Body of pancreas (tissue), 4 donors: ENCODE measurements around the gene SLC2A10. TPM values are rescaled to one million over a fixed set of nuclear protein-coding genes. Genes with fewer than 3 reads are reported as not detected.

Experiments used
- ATAC-seq: fragments of 150-250 bp; one replicate; pipeline ENCODE4 v1.9.1; 2016
- DNase-seq, 4 donors: peaks; one replicate each; pipeline ENCODE4 v3.0.0-alpha.2; 2019
- H3K27ac ChIP-seq, 4 donors: fragments of 200-600 bp; sonication (generic); 1 replicate in 3 of 4; 2 replicates in 1 of 4; pipeline versions ENCODE4 v1.5.1 to v1.6.1; 2016 to 2019; ENCODE audit warnings: mild to moderate bottlenecking in 1 of 4, mixed read lengths in 1 of 4, moderate library complexity in 1 of 4
- H3K27me3 ChIP-seq, 2 donors: fragments of 200-600 bp; sonication (generic); one replicate each; pipeline ENCODE4 v1.6.0; 2016; ENCODE audit warnings: mild to moderate bottlenecking in 1 of 2
- H3K36me3 ChIP-seq, 2 donors: fragments of 200-600 bp; sonication (generic); replicated peaks in 1 of 2; 2 replicates each; pipeline ENCODE4 v1.5.1; 2016; ENCODE audit warnings: low read depth in 2 of 2; ENCODE audit not compliant: insufficient read depth in 1 of 2
- H3K4me1 ChIP-seq: fragments of 200-600 bp; sonication (generic); one replicate; pipeline ENCODE4 v1.6.0; 2016
- H3K4me3 ChIP-seq, 2 donors: fragments of 200-600 bp; sonication (generic); 1 replicate in 1 of 2; 2 replicates in 1 of 2; pipeline ENCODE4 v1.5.1; 2016 to 2019
- H3K9me3 ChIP-seq, 3 donors: fragments of 200-600 bp; sonication (generic); 1 replicate in 2 of 3; 2 replicates in 1 of 3; pipeline ENCODE4 v1.5.1; 2016
- POLR2A ChIP-seq, 3 donors: fragments of 450-650 bp; IDR thresholded peaks; one replicate each; pipeline ENCODE4 v1.6.1; 2016; ENCODE audit warnings: antibody characterized with exemption in 3 of 3, mild to moderate bottlenecking in 2 of 3
- WGBS, 2 donors: methylation state at CpG; one replicate each; pipeline ENCODE4 v1.1.5; 2017; 5-methylcytosine and 5-hydroxymethylcytosine counted together
- intact Hi-C: fragments of 100-400 bp; cut with DNase I; formaldehyde crosslinking; loops from one replicate; pipeline ENCODE4 v1.15.1; 2023
- total RNA-seq, 2 donors: library from RNA; depleted of rRNA; stranded (reverse); fragments of >200 nt; gene quantifications; one replicate each; pipeline ENCODE4 v1.1.0, GENCODE V29; 2016
- TF ChIP-seq, protein P1 (sequence below), 7 experiments: fragments of 450-650 bp in 4 of 7; fragments of 200-600 bp in 3 of 7; sonication (generic) in 3 of 7; IDR thresholded peaks; one replicate each; pipeline ENCODE4 v1.5.1; 2016 to 2019; ENCODE audit warnings: antibody characterized with exemption in 7 of 7

SLC2A10 gene
- total RNA-seq, 2 donors from 2014 or later, result 12.2 to 95.3 TPM

DNA sequence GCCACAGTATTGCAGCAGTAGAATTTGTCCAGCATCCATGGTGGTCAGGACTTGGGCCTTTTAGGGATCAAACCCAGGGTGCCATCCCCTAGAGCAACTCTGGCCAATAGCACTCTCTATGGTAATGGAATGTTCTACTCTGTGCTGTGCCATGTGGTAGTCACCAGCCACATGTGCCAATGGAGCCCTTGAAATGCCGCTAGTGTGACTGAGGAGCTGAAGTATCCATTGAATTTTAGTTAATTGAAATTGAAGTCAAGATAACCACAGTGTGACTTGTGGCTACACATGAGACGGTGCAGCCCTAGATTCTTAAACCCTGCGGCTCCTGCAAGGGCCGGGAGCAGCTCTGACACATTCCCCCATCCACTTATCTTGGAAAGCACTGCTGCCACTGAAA lies 54.6 kb downstream of the SLC2A10 start:
- WGBS, 2 donors, result 82 to 86% methylated on average over 4 of the region's 4 CpGs
- Histone ChIP-seq H3K27ac (no peak overlapping the region), H3K36me3 (no peaks in the 10 kb centered on the region), H3K9me3 (no peaks in the 10 kb centered on the region), H3K4me3 (no peak overlapping the region), H3K4me1 (no peaks in the 10 kb centered on the region), H3K27me3 (no peaks in the 10 kb centered on the region)
- TF ChIP-seq POLR2A (IDR thresholded peaks at IDR 0.05), result no peak
- TF ChIP-seq, protein P1, sequence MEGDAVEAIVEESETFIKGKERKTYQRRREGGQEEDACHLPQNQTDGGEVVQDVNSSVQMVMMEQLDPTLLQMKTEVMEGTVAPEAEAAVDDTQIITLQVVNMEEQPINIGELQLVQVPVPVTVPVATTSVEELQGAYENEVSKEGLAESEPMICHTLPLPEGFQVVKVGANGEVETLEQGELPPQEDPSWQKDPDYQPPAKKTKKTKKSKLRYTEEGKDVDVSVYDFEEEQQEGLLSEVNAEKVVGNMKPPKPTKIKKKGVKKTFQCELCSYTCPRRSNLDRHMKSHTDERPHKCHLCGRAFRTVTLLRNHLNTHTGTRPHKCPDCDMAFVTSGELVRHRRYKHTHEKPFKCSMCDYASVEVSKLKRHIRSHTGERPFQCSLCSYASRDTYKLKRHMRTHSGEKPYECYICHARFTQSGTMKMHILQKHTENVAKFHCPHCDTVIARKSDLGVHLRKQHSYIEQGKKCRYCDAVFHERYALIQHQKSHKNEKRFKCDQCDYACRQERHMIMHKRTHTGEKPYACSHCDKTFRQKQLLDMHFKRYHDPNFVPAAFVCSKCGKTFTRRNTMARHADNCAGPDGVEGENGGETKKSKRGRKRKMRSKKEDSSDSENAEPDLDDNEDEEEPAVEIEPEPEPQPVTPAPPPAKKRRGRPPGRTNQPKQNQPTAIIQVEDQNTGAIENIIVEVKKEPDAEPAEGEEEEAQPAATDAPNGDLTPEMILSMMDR (IDR thresholded peaks at IDR 0.05), result no peak
- ATAC-seq, result no peak
- DNase-seq, result no peak
- intact Hi-C loops, result no loop called here

GRCh38 chr20:46765506-46766120 lies 56.2 kb downstream of the SLC2A10 start:
- no peaks in the 10 kb centered on the region for H3K9me3 ChIP-seq
- 53% methylated on average over 12 to 13 of the region's 13 CpGs for WGBS, 2 donors
- TF ChIP-seq POLR2A (IDR thresholded peaks at IDR 0.05), result no peak
- TF ChIP-seq, protein P1 (IDR thresholded peaks at IDR 0.05), result no peak
- no peaks in the 10 kb centered on the region for H3K4me1 ChIP-seq
- no peaks in the 10 kb centered on the region for H3K36me3 ChIP-seq
- ATAC-seq (no peak), DNase-seq (no peak)
- intact Hi-C loops, result no loop called here
- H3K4me3 ChIP-seq, result no peak overlapping the region
- no peak overlapping the region for H3K27ac ChIP-seq
- no peaks in the 10 kb centered on the region for H3K27me3 ChIP-seq

DNA sequence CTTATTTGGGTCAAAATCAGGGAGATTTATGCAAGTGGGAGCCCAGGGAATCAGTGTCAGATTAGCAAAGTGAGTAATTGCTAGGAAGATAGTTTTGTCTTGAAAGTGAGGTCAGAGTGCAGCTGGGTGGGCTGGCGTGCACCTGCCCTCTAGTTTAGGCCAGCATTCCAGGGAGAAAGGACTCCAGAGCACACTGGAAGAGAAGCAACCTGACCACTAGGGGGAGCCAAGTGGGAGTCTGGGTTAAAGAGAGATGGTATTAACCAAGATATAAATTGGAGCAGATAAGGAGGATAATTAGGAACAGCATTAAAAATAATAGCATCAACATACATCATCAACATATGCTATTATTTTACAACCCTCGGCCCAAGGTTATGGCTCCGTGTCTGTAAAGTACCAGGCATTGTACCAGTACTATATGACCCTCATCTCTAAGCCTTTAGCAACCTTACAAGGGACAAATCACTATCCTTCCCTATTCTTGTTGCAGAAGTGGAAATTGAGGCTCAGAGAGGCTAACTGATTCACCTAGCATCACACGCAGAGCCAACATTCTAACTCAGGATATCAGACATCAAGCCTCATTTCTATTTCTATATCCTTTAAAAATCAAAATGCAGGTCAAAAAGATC lies 57.8 kb downstream of the SLC2A10 start:
- Histone ChIP-seq H3K4me1 (no peaks in the 10 kb centered on the region), H3K36me3 (no peaks in the 10 kb centered on the region), H3K9me3 (no peaks in the 10 kb centered on the region), H3K27me3 (no peaks in the 10 kb centered on the region), H3K27ac (no peak overlapping the region), H3K4me3 (no peak overlapping the region)
- no peak for TF ChIP-seq POLR2A (IDR thresholded peaks at IDR 0.05)
- TF ChIP-seq, protein P1 (IDR thresholded peaks at IDR 0.05), result peak in 6 of 7 experiments; percentile 25 to 58 (median 36)
- intact Hi-C loops, result no loop called here
- WGBS, 2 donors, result 57 to 72% methylated on average over 4 of the region's 4 CpGs
- DNase-seq, result peak in 2 of 4 donors; percentile 19 to 31
- no peak for ATAC-seq

DNA sequence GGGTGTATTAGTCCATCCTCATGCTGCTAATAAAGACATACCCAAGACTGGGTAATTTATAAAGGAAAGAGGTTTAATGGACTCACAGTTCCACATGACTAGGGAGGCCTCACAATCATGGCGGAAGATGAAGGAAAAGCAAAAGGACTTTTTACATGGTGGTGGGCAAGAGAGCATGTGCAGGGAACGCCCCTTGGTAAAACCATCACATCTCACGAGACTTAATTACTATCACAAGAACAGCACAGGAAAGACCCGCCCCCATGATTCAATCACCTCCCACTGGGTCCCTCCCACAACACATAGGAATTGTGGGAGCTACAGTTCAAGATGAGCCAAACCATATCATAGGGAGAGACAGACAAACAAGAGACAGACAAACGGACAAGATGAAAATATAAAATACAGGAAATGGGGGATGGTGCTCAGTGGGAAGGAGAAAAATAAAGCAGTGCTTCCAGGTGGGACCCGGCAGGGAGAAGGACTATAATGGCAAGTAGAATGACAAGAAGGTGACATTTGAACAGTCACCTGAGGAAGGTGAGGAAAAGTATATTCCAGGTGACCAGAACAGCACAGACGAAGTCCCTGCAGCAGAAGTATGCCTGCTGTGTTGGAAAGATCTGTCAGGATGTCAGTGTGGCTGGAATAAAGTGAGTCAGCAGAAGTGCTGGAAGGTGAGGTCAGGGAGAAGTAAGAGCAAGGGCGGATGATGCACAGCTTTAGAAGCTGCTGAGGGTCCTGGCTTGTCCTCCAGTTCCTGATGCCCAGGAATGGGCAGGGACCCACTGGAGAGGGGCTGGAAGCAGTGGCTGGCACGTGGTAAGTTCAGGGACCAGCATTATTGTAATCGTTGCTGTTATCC lies 61.1 kb downstream of the SLC2A10 start:
- intact Hi-C loops, result no loop called here
- no peaks in the 10 kb centered on the region for H3K27me3 ChIP-seq
- TF ChIP-seq, protein P1 (IDR thresholded peaks at IDR 0.05), result no peak
- no peak for TF ChIP-seq POLR2A (IDR thresholded peaks at IDR 0.05)
- no peaks in the 10 kb centered on the region for H3K4me1 ChIP-seq
- ATAC-seq (no peak), DNase-seq (no peak)
- H3K36me3 ChIP-seq, result no peaks in the 10 kb centered on the region
- H3K9me3 ChIP-seq, result no peaks in the 10 kb centered on the region
- 59 to 62% methylated on average over 10 of the region's 10 CpGs for WGBS, 2 donors
- no peak overlapping the region for H3K27ac ChIP-seq
- H3K4me3 ChIP-seq, result no peak overlapping the region
